Esophagus (tissue), 2 donors: ENCODE results near the gene RMC1. TPM values are rescaled to one million over a fixed set of nuclear protein-coding genes. Genes with fewer than 3 reads are reported as not detected.
"Not testable (repeated sequence)": the region's sequence is repeated elsewhere in the genome, so short reads cannot be mapped to it uniquely, and the experiment has no call there.

ENCODE experiments used
- H3K27ac ChIP-seq, 2 donors: one replicate each; pipeline ENCODE4 v1.5.1; 2013; ENCODE audit warnings: low read depth in 2 of 2, mild to moderate bottlenecking in 2 of 2, inconsistent platforms in 1 of 2, low read length in 1 of 2, moderate library complexity in 1 of 2
- H3K27me3 ChIP-seq, 2 donors: one replicate each; pipeline ENCODE4 v1.6.1; 2013; ENCODE audit warnings: low read length in 2 of 2, control low read depth in 1 of 2, mild to moderate bottlenecking in 1 of 2; ENCODE audit not compliant: insufficient read depth in 2 of 2, control insufficient read depth in 1 of 2
- H3K36me3 ChIP-seq, 2 donors: one replicate each; pipeline ENCODE4 v1.6.1; 2013; ENCODE audit warnings: low read length in 1 of 2; ENCODE audit not compliant: control insufficient read depth in 2 of 2, insufficient read depth in 2 of 2
- H3K4me1 ChIP-seq, 2 donors: one replicate each; pipeline ENCODE4 v1.6.1; 2013; ENCODE audit warnings: low read length in 1 of 2; ENCODE audit not compliant: control insufficient read depth in 2 of 2, insufficient read depth in 2 of 2
- H3K4me3 ChIP-seq, 2 donors: one replicate each; pipeline ENCODE4 v1.5.1; 2013; ENCODE audit warnings: low read length in 2 of 2, mild to moderate bottlenecking in 2 of 2, low read depth in 1 of 2, moderate library complexity in 1 of 2
- H3K9me3 ChIP-seq, 2 donors: one replicate each; pipeline ENCODE4 v1.6.1; 2013; ENCODE audit warnings: mild to moderate bottlenecking in 2 of 2, low read depth in 1 of 2, low read length in 1 of 2, moderate library complexity in 1 of 2; ENCODE audit not compliant: control insufficient read depth in 2 of 2, insufficient read depth in 1 of 2
- WGBS, 2 donors: extraction: QIAGEN DNeasy Blood & Tissue Kit; methylation state at CpG; one replicate each; pipeline ENCODE4 v1.1.7; 2013; 5-methylcytosine and 5-hydroxymethylcytosine counted together
- polyA plus RNA-seq, 2 donors: library from polyadenylated mRNA; stranded (reverse); fragments of 200-250 nt; gene quantifications; one replicate each; pipeline ENCODE4 v1.2.3, GENCODE V29; 2013
- donor health status: healthy with polysubstance abuse.
- donor health status: Bipolar disorder and iron deficiency.

Gene RMC1
- polyA plus RNA-seq, 2 donors = 19.4 to 27.4 TPM

GRCh38 chr18:23548719-23549118 is 45.4 kb downstream of the RMC1 start:
- Histone ChIP-seq H3K36me3 (peaks cover 12 to 26% of the 10 kb centered on the region in 2 donors), H3K27me3 (no peaks in the 10 kb centered on the region), H3K4me3 (no peak overlapping the region), H3K27ac (no peak overlapping the region), H3K9me3 (no peaks in the 10 kb centered on the region), H3K4me1 (peaks cover 0 to 3% of the 10 kb centered on the region in 2 donors)
- 93 to 97% methylated on average over 3 of the region's 3 CpGs for WGBS, 2 donors

- Histone ChIP-seq H3K27ac (peak overlapping the region; percentile 72 to 88), H3K4me1 (peaks cover 0 to 3% of the 10 kb centered on the region in 2 donors), H3K36me3 (peaks cover 27 to 33% of the 10 kb centered on the region in 2 donors), H3K4me3 (no peak overlapping the region), H3K27me3 (no peaks in the 10 kb centered on the region), H3K9me3 (no peaks in the 10 kb centered on the region)
These were observed 47.6 kb downstream of the RMC1 start for GRCh38 chr18:23550898-23551297.

- H3K4me1 ChIP-seq = peaks cover 0 to 3% of the 10 kb centered on the region in 2 donors
- peak overlapping the region; percentile 80 to 88 for H3K27ac ChIP-seq
- H3K36me3 ChIP-seq = peaks cover 35 to 42% of the 10 kb centered on the region in 2 donors
These were observed 48.7 kb downstream of the RMC1 start for GRCh38 chr18:23551978-23552377.

GRCh38 chr18:23552505-23552904 is 49.2 kb downstream of the RMC1 start:
- WGBS, 2 donors = 85 to 88% methylated on average over 11 of the region's 11 CpGs
- Histone ChIP-seq H3K27me3 (no peaks in the 10 kb centered on the region), H3K36me3 (peaks cover 35 to 43% of the 10 kb centered on the region in 2 donors), H3K4me3 (no peak overlapping the region), H3K9me3 (no peaks in the 10 kb centered on the region), H3K4me1 (peaks cover 0 to 3% of the 10 kb centered on the region in 2 donors), H3K27ac (peak overlapping the region in 1 of 2 donors; percentile 56)

More at GRCh38 chr18:23551978-23552377, 48.7 kb downstream of the RMC1 start:
- 55 to 57% methylated on average over 3 of the region's 3 CpGs for WGBS, 2 donors
- H3K27me3 ChIP-seq = no peaks in the 10 kb centered on the region
- no peak overlapping the region for H3K4me3 ChIP-seq
- no peaks in the 10 kb centered on the region for H3K9me3 ChIP-seq

- Histone ChIP-seq H3K4me3 (no peak overlapping the region), H3K4me1 (no peaks in the 10 kb centered on the region), H3K27ac (no peak overlapping the region), H3K9me3 (no peaks in the 10 kb centered on the region), H3K27me3 (no peaks in the 10 kb centered on the region), H3K36me3 (peaks cover 35 to 40% of the 10 kb centered on the region in 2 donors)
- 89 to 99% methylated on average over 6 of the region's 6 CpGs for WGBS, 2 donors
These were observed 50.6 kb downstream of the RMC1 start for GRCh38 chr18:23553887-23554286.

- Histone ChIP-seq H3K27me3 (no peaks in the 10 kb centered on the region), H3K9me3 (no peaks in the 10 kb centered on the region), H3K4me3 (no peak overlapping the region), H3K27ac (no peak overlapping the region), H3K36me3 (peaks cover 33 to 51% of the 10 kb centered on the region in 2 donors), H3K4me1 (no peaks in the 10 kb centered on the region)
- 96% methylated on average over 19 of the region's 19 CpGs for WGBS, 2 donors
These were observed 53.0 kb downstream of the RMC1 start for GRCh38 chr18:23556145-23556780.

GRCh38 chr18:23557511-23557910 is 54.2 kb downstream of the RMC1 start:
- not testable (repeated sequence) for H3K9me3 ChIP-seq, H3K4me1 ChIP-seq, H3K27me3 ChIP-seq, H3K4me3 ChIP-seq, H3K27ac ChIP-seq
- WGBS, 2 donors = 93% methylated on average over 8 of the region's 8 CpGs
- H3K36me3 ChIP-seq = peaks cover 34 to 47% of the 10 kb centered on the region in 2 donors

GRCh38 chr18:23560186-23560585 is 56.9 kb downstream of the RMC1 start:
- H3K4me3 ChIP-seq = no peak overlapping the region
- no peaks in the 10 kb centered on the region for H3K27me3 ChIP-seq
- H3K36me3 ChIP-seq = peaks cover 14 to 28% of the 10 kb centered on the region in 2 donors
- H3K4me1 ChIP-seq = no peaks in the 10 kb centered on the region
- H3K27ac ChIP-seq = no peak overlapping the region
- no peaks in the 10 kb centered on the region for H3K9me3 ChIP-seq
- WGBS, 2 donors = 92 to 93% methylated on average over 4 of the region's 4 CpGs

GRCh38 chr18:23563377-23564043 is 60.2 kb downstream of the RMC1 start:
- Histone ChIP-seq H3K4me3 (no peak overlapping the region), H3K27me3 (no peaks in the 10 kb centered on the region), H3K36me3 (peaks cover 5 to 13% of the 10 kb centered on the region in 2 donors), H3K27ac (no peak overlapping the region), H3K4me1 (no peaks in the 10 kb centered on the region), H3K9me3 (no peaks in the 10 kb centered on the region)
- WGBS, 2 donors = 94 to 95% methylated on average over 2 of the region's 2 CpGs
